HL-60 (cell line): Measurements from ENCODE around the gene POLR2A.

ENCODE experiments used
- DNase-seq, 2 experiments: peaks; one replicate each; pipeline ENCODE4 v3.0.0-alpha.2; 2010 to 2020; ENCODE audit warnings: low read depth in 1 of 2, low spot score in 1 of 2
- H3K27ac ChIP-seq: fragments of 250-450 bp; sonication (Bioruptor Pico); replicated peaks from 2 replicates; pipeline ENCODE4 v1.5.1; 2020; ENCODE audit warnings: mild to moderate bottlenecking, moderate library complexity
- H3K27me3 ChIP-seq: fragments of 250-450 bp; sonication (Bioruptor Pico); 2 replicates; pipeline ENCODE4 v1.5.1; 2021; ENCODE audit warnings: mild to moderate bottlenecking, moderate library complexity; ENCODE audit not compliant: insufficient read depth, poor library complexity, severe bottlenecking
- H3K4me3 ChIP-seq: replicated peaks from 2 replicates; pipeline ENCODE4 v1.5.1; 2011; ENCODE audit warnings: mild to moderate bottlenecking, control low read depth, low read length; ENCODE audit not compliant: insufficient read depth
- GABPA ChIP-seq: IDR thresholded peaks from 2 replicates; pipeline ENCODE4 v1.6.1; 2012; ENCODE audit warnings: low read depth
- POLR2AphosphoS5 ChIP-seq: IDR thresholded peaks from 2 replicates; pipeline ENCODE4 v1.6.1; 2012; ENCODE audit warnings: low read depth
- SPI1 ChIP-seq: IDR thresholded peaks from 2 replicates; pipeline ENCODE4 v1.6.1; 2012; ENCODE audit warnings: low read depth, mild to moderate bottlenecking, borderline replicate concordance
- TF ChIP-seq, protein P1 (sequence below): IDR thresholded peaks from 2 replicates; pipeline ENCODE4 v1.6.1; 2012; ENCODE audit warnings: low read depth; ENCODE audit not compliant: insufficient replicate concordance
- TF ChIP-seq, protein P2 (sequence below): IDR thresholded peaks from one replicate; pipeline ENCODE4 v1.5.1; 2011; ENCODE audit warnings: low read length, control low read depth, inconsistent platforms; ENCODE audit not compliant: insufficient read depth

Gene POLR2A

DNA sequence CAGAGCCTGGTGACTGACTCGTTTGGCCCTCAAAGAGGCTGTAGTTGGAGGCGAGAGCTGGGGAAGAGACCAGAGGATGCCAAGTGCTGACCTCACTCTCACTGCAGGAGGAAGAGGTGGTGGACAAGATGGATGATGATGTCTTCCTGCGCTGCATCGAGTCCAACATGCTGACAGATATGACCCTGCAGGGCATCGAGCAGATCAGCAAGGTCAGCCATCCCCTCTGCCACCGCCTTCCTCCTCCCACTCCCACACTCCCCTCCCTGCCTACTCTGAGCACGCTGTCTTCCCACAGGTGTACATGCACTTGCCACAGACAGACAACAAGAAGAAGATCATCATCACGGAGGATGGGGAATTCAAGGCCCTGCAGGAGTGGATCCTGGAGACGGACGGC, 26.9 kb downstream of the POLR2A start:
- Histone ChIP-seq H3K27ac (no peak overlapping the region), H3K27me3 (no peaks in the 10 kb centered on the region), H3K4me3 (no peak overlapping the region)
- TF ChIP-seq POLR2AphosphoS5 (no peak), SPI1 (no peak), GABPA (no peak)
- TF ChIP-seq, protein P1, sequence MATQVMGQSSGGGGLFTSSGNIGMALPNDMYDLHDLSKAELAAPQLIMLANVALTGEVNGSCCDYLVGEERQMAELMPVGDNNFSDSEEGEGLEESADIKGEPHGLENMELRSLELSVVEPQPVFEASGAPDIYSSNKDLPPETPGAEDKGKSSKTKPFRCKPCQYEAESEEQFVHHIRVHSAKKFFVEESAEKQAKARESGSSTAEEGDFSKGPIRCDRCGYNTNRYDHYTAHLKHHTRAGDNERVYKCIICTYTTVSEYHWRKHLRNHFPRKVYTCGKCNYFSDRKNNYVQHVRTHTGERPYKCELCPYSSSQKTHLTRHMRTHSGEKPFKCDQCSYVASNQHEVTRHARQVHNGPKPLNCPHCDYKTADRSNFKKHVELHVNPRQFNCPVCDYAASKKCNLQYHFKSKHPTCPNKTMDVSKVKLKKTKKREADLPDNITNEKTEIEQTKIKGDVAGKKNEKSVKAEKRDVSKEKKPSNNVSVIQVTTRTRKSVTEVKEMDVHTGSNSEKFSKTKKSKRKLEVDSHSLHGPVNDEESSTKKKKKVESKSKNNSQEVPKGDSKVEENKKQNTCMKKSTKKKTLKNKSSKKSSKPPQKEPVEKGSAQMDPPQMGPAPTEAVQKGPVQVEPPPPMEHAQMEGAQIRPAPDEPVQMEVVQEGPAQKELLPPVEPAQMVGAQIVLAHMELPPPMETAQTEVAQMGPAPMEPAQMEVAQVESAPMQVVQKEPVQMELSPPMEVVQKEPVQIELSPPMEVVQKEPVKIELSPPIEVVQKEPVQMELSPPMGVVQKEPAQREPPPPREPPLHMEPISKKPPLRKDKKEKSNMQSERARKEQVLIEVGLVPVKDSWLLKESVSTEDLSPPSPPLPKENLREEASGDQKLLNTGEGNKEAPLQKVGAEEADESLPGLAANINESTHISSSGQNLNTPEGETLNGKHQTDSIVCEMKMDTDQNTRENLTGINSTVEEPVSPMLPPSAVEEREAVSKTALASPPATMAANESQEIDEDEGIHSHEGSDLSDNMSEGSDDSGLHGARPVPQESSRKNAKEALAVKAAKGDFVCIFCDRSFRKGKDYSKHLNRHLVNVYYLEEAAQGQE: no peak
- TF ChIP-seq, protein P2, sequence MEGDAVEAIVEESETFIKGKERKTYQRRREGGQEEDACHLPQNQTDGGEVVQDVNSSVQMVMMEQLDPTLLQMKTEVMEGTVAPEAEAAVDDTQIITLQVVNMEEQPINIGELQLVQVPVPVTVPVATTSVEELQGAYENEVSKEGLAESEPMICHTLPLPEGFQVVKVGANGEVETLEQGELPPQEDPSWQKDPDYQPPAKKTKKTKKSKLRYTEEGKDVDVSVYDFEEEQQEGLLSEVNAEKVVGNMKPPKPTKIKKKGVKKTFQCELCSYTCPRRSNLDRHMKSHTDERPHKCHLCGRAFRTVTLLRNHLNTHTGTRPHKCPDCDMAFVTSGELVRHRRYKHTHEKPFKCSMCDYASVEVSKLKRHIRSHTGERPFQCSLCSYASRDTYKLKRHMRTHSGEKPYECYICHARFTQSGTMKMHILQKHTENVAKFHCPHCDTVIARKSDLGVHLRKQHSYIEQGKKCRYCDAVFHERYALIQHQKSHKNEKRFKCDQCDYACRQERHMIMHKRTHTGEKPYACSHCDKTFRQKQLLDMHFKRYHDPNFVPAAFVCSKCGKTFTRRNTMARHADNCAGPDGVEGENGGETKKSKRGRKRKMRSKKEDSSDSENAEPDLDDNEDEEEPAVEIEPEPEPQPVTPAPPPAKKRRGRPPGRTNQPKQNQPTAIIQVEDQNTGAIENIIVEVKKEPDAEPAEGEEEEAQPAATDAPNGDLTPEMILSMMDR: no peak
- no peak for DNase-seq

DNA sequence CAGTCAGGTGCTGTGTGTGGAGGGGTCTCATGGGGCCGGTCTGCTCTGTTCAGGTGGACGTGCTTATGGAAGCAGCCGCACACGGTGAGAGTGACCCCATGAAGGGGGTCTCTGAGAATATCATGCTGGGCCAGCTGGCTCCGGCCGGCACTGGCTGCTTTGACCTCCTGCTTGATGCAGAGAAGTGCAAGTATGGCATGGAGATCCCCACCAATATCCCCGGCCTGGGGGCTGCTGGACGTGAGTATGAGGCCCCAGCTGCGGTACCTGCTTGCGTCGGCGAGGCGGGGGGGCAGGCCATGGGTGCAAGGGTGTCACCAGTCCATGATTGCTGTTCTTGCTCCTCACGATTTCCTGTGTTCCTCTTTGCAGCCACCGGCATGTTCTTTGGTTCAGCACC, 27.9 kb downstream of the POLR2A start:
- TF ChIP-seq, protein P1: no peak
- TF ChIP-seq, protein P2: no peak
- TF ChIP-seq SPI1: no peak
- TF ChIP-seq GABPA: no peak
- no peak for TF ChIP-seq POLR2AphosphoS5
- Histone ChIP-seq H3K4me3 (no peak overlapping the region), H3K27ac (no peak overlapping the region), H3K27me3 (no peaks in the 10 kb centered on the region)
- DNase-seq: no peak

DNA sequence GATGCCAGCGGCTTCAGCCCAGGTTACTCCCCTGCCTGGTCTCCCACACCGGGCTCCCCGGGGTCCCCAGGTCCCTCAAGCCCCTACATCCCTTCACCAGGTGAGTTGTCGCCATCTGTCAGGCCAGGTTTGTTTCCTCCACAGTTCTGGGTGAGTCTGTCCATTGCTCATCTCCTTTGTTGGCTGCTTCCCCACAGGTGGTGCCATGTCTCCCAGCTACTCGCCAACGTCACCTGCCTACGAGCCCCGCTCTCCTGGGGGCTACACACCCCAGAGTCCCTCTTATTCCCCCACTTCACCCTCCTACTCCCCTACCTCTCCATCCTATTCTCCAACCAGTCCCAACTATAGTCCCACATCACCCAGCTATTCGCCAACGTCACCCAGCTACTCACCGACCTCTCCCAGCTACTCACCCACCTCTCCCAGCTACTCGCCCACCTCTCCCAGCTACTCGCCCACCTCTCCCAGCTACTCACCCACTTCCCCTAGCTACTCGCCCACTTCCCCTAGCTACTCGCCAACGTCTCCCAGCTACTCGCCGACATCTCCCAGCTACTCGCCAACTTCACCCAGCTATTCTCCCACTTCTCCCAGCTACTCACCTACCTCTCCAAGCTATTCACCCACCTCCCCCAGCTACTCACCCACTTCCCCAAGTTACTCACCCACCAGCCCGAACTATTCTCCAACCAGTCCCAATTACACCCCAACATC, 28.8 kb downstream of the POLR2A start:
- no peaks in the 10 kb centered on the region for H3K27me3 ChIP-seq
- no peak overlapping the region for H3K4me3 ChIP-seq
- TF ChIP-seq, protein P1: no peak
- TF ChIP-seq SPI1: peak; percentile 56; the same call in 1 of the 2 replicates
- no peak for DNase-seq
- H3K27ac ChIP-seq: no peak overlapping the region
